ENCODE measurements around the gene RMND5B. TPM values are rescaled to one million over a fixed set of nuclear protein-coding genes. Genes with fewer than 3 reads are reported as not detected.

Gene RMND5B
- total and polyA plus RNA-seq, 3 experiments from 2014 or later: 22.0 to 28.8 (median 27.9) TPM

- Histone ChIP-seq H3K9me3 (ENCODE audit: low read length) (no peaks in the 10 kb centered on the region), H3K27ac (ENCODE audit: low read depth, low read length) (no peak overlapping the region), H3K4me1 (ENCODE audit: insufficient read depth, low read length) (peaks cover 46% of the 10 kb centered on the region), H3K4me3 (ENCODE audit: low read length) (peak overlapping the region; percentile 23), H3K27me3 (ENCODE audit: insufficient read depth, low read length, poor library complexity, severe bottlenecking) (no peaks in the 10 kb centered on the region), H3K36me3 (ENCODE audit: insufficient read depth, low read length) (no peaks in the 10 kb centered on the region)
- Mint-ChIP-seq H3K9me3 (no peaks in the 10 kb centered on the region), H3K4me3 (peak overlapping the region in 6 of 7 donors; percentile 26 to 83 (median 44)), H3K4me1 (peaks cover 19 to 46% (median 23%) of the 10 kb centered on the region in 3 donors), H3K27me3 (peaks cover 0 to 5% of the 10 kb centered on the region in 2 donors), H3K27ac (peak overlapping the region in 5 of 8 donors; percentile 50 to 81 (median 68)), H3K36me3 (peaks cover 0 to 3% (median 0%) of the 10 kb centered on the region in 3 donors)
- ChIA-PET POLR2A (interaction anchor here (0.5 to 1.7 kb wide), 3 partner anchors 10 to 816 kb away, joined by 3 to 6 read pairs (median 4); partner anchors contain the start of genes NHP2 and RMND5B), CTCF (interaction anchor here (0.9 to 4.4 kb wide), 21 partner anchors 9 to 87 kb away, joined by 3 to 46 read pairs (median 7); partner anchors contain the start of gene NHP2)
- DNase-seq: peak; percentile 65 to 93 (median 78)
Observed at GRCh38 chr5:178120607-178121357, 10.0 kb upstream of the RMND5B start.

DNA sequence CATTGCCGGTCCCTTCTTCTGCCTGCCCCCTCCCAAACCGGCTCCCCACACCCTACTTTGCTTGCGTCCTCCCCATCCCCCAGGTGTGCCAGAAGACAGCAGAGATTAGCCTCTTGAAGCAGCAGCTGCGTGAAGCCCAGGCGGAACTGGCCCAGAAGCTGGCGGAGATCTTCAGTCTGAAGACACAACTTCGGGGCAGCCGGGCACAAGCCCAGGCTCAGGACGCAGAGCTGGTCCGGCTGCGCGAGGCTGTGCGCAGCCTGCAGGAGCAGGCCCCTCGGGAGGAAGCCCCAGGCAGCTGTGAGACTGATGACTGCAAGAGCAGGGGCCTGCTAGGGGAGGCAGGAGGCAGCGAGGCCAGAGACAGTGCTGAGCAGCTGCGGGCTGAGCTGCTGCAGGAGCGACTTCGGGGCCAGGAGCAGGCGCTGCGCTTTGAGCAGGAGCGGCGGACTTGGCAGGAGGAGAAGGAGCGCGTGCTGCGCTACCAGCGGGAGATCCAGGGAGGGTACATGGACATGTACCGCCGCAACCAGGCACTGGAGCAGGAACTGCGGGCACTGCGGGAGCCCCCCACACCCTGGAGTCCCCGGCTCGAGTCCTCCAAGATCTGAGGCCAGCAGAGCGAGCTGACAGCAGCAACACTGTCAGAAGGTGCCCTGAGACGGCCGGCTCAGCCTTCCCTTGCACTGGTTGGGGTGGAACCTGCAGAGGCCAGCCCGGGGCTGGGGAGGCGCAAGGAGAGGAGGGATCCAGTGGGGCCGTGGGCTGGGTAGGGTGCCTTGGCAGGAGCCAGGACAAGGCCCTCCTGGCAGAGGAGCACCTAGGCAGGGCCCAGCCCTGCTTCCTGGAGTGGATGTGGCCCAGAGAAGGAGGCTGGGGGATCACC is 9.2 kb upstream of the RMND5B start:
- Mint-ChIP-seq H3K36me3 (peaks cover 0 to 3% (median 0%) of the 10 kb centered on the region in 3 donors), H3K4me1 (peaks cover 10 to 37% (median 14%) of the 10 kb centered on the region in 3 donors), H3K4me3 (peak overlapping the region in 3 of 7 donors; percentile 25 to 83 (median 31)), H3K9me3 (no peaks in the 10 kb centered on the region), H3K27ac (peak overlapping the region in 2 of 8 donors; percentile 26 to 81), H3K27me3 (peaks cover 0 to 2% of the 10 kb centered on the region in 2 donors)
- Histone ChIP-seq H3K36me3 (ENCODE audit: insufficient read depth, low read length) (no peaks in the 10 kb centered on the region), H3K27ac (ENCODE audit: low read depth, low read length) (no peak overlapping the region), H3K27me3 (ENCODE audit: insufficient read depth, low read length, poor library complexity, severe bottlenecking) (no peaks in the 10 kb centered on the region), H3K9me3 (ENCODE audit: low read length) (no peaks in the 10 kb centered on the region), H3K4me1 (ENCODE audit: insufficient read depth, low read length) (peaks cover 37% of the 10 kb centered on the region), H3K4me3 (ENCODE audit: low read length) (peak overlapping the region; percentile 23)
- CTCF ChIA-PET: interaction anchor here (0.9 to 4.4 kb wide), 21 partner anchors 8 to 86 kb away, joined by 3 to 46 read pairs (median 7); partner anchors contain the start of gene NHP2
- POLR2A ChIA-PET: interaction anchor here (1.1 to 1.7 kb wide), 2 partner anchors 9 to 32 kb away, joined by 4 to 6 read pairs; partner anchors contain the start of genes NHP2 and RMND5B
- DNase-seq: peak in 1 of 5 donors; percentile 38

GRCh38 chr5:178122346-178122745 is 8.5 kb upstream of the RMND5B start:
- Histone ChIP-seq H3K36me3 (ENCODE audit: insufficient read depth, low read length) (no peaks in the 10 kb centered on the region), H3K9me3 (ENCODE audit: low read length) (no peaks in the 10 kb centered on the region), H3K4me1 (ENCODE audit: insufficient read depth, low read length) (peaks cover 30% of the 10 kb centered on the region), H3K27me3 (ENCODE audit: insufficient read depth, low read length, poor library complexity, severe bottlenecking) (no peaks in the 10 kb centered on the region), H3K27ac (ENCODE audit: low read depth, low read length) (no peak overlapping the region), H3K4me3 (ENCODE audit: low read length) (no peak overlapping the region)
- POLR2A ChIA-PET: interaction anchor here (0.6 kb wide), 1 partner anchor 16 kb away, joined by 4 read pairs; no protein-coding TSS in a partner anchor
- no peaks in the 10 kb centered on the region for H3K9me3 Mint-ChIP-seq
- no peak overlapping the region for H3K27ac Mint-ChIP-seq
- no peaks in the 10 kb centered on the region for H3K27me3 Mint-ChIP-seq
- peaks cover 0 to 3% (median 0%) of the 10 kb centered on the region in 3 donors for H3K36me3 Mint-ChIP-seq
- DNase-seq: no peak
- CTCF ChIA-PET: interaction anchor here (1.5 to 4.4 kb wide), 6 partner anchors 12 to 45 kb away, joined by 5 to 46 read pairs (median 14); no protein-coding TSS in a partner anchor
- peaks cover 4 to 30% (median 10%) of the 10 kb centered on the region in 3 donors for H3K4me1 Mint-ChIP-seq
- H3K4me3 Mint-ChIP-seq: no peak overlapping the region

DNA sequence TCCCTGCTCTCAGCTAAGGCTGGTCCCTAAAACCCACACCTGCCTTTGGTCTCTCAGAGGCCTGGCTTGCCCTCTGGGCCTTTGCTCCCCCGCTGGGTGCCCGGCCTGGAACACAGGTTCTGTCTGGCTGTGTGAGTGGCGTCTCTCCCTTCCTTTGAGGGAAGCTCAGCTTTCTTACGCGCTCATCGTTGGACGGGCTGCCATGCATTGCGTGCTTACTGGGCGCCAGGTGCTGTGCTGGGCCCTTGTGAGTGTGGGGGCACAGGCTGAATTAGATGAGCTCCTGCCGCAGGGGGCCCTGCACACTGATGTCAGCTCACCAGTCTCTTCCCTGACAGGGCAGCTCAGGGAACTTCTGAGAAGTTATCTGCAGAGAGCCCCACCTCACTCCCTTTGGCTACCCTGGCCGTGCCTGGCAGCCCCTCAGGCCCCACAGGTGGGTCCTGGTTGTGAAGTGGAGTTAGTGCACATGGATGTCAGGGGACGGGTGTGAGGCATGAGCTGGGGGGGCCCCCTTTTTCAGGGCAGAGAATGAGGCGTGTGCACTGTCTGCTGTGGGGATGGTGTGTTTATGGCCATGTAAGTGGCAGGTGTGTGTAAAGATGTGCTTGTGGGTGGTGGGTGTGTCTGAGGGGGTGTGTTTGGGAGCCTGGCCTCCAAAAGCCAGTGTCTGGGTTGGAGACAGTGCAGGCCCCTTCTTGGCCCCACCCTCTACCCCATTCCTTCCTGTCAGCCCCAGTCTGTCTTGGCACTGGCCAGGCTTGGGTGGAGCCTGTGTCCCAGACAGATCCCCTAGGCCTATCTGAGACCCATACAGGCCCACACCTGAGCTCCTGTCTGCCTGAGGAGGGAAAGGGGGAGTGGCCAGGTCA is 7.5 kb upstream of the RMND5B start:
- H3K4me1 Mint-ChIP-seq: peaks cover 4 to 24% (median 7%) of the 10 kb centered on the region in 3 donors

GRCh38 chr5:178123966-178124925 is 6.6 kb upstream of the RMND5B start:
- Mint-ChIP-seq H3K4me1 (peaks cover 4 to 19% (median 5%) of the 10 kb centered on the region in 3 donors), H3K27ac (peak overlapping the region in 1 of 8 donors; percentile 17), H3K36me3 (peaks cover 0 to 3% (median 0%) of the 10 kb centered on the region in 3 donors), H3K4me3 (peak overlapping the region in 1 of 7 donors; percentile 12), H3K27me3 (no peaks in the 10 kb centered on the region), H3K9me3 (no peaks in the 10 kb centered on the region)
- H3K27ac ChIP-seq (ENCODE audit: low read depth, low read length): no peak overlapping the region
- no peaks in the 10 kb centered on the region for H3K9me3 ChIP-seq (ENCODE audit: low read length)
- DNase-seq: peak in 1 of 5 donors; percentile 23
- no peaks in the 10 kb centered on the region for H3K27me3 ChIP-seq (ENCODE audit: insufficient read depth, low read length, poor library complexity, severe bottlenecking)
- CTCF ChIA-PET: interaction anchor here (0.7 to 4.4 kb wide), 7 partner anchors 10 to 47 kb away, joined by 3 to 46 read pairs (median 3); no protein-coding TSS in a partner anchor
- POLR2A ChIA-PET: no interaction called here
- H3K36me3 ChIP-seq (ENCODE audit: insufficient read depth, low read length): no peaks in the 10 kb centered on the region
- H3K4me3 ChIP-seq (ENCODE audit: low read length): no peak overlapping the region
- H3K4me1 ChIP-seq (ENCODE audit: insufficient read depth, low read length): peaks cover 19% of the 10 kb centered on the region

More for the DNA sequence above, 7.5 kb upstream of the RMND5B start:
- POLR2A ChIA-PET: interaction anchor here (0.6 kb wide), 1 partner anchor 15 kb away, joined by 4 read pairs; no protein-coding TSS in a partner anchor
- Mint-ChIP-seq H3K27me3 (no peaks in the 10 kb centered on the region), H3K4me3 (peak overlapping the region in 1 of 7 donors; percentile 12), H3K36me3 (peaks cover 0 to 3% (median 0%) of the 10 kb centered on the region in 3 donors), H3K9me3 (no peaks in the 10 kb centered on the region), H3K27ac (peak overlapping the region in 1 of 8 donors; percentile 50)
- Histone ChIP-seq H3K27me3 (ENCODE audit: insufficient read depth, low read length, poor library complexity, severe bottlenecking) (no peaks in the 10 kb centered on the region), H3K36me3 (ENCODE audit: insufficient read depth, low read length) (no peaks in the 10 kb centered on the region), H3K9me3 (ENCODE audit: low read length) (no peaks in the 10 kb centered on the region), H3K4me3 (ENCODE audit: low read length) (no peak overlapping the region), H3K4me1 (ENCODE audit: insufficient read depth, low read length) (peaks cover 20% of the 10 kb centered on the region), H3K27ac (ENCODE audit: low read depth, low read length) (no peak overlapping the region)
- DNase-seq: peak in 1 of 5 donors; percentile 39
- CTCF ChIA-PET: interaction anchor here (0.7 to 4.4 kb wide), 5 partner anchors 9 to 46 kb away, joined by 3 to 46 read pairs (median 5); no protein-coding TSS in a partner anchor

- H3K9me3 Mint-ChIP-seq: no peaks in the 10 kb centered on the region
- H3K27ac Mint-ChIP-seq: no peak overlapping the region
- H3K36me3 ChIP-seq (ENCODE audit: insufficient read depth, low read length): no peaks in the 10 kb centered on the region
- ChIA-PET CTCF (interaction anchor here (1.2 kb wide), 1 partner anchor 10 kb away, joined by 3 read pairs; no protein-coding TSS in a partner anchor), POLR2A (no interaction called here)
- peak overlapping the region in 1 of 7 donors; percentile 48 for H3K4me3 Mint-ChIP-seq
- no peaks in the 10 kb centered on the region for H3K27me3 ChIP-seq (ENCODE audit: insufficient read depth, low read length, poor library complexity, severe bottlenecking)
- peak in 1 of 5 donors; percentile 11 for DNase-seq
- no peaks in the 10 kb centered on the region for H3K9me3 ChIP-seq (ENCODE audit: low read length)
- H3K36me3 Mint-ChIP-seq: peaks cover 0 to 3% (median 0%) of the 10 kb centered on the region in 3 donors
- H3K27me3 Mint-ChIP-seq: peaks cover 0 to 2% of the 10 kb centered on the region in 2 donors
- peaks cover 18% of the 10 kb centered on the region for H3K4me1 ChIP-seq (ENCODE audit: insufficient read depth, low read length)
- no peak overlapping the region for H3K27ac ChIP-seq (ENCODE audit: low read depth, low read length)
- H3K4me1 Mint-ChIP-seq: peaks cover 4 to 20% (median 4%) of the 10 kb centered on the region in 3 donors
- H3K4me3 ChIP-seq (ENCODE audit: low read length): no peak overlapping the region
Observed at GRCh38 chr5:178125253-178125906, 5.4 kb upstream of the RMND5B start.

Measured in CD8-positive, alpha-beta memory T cell (primary cell).